Measurements from ENCODE around the gene OR10G6. TPM values are rescaled to one million over a fixed set of nuclear protein-coding genes. Genes with fewer than 3 reads are reported as not detected.
A peak's percentile ranks its signal among the peaks of the same experiment; 100 is the strongest.

OR10G6 gene
- polyA plus RNA-seq, 1 of the 3 experiments (the other 2 are of a cell fraction), result not detected

- no peak for TF ChIP-seq TAF1 (IDR thresholded peaks at IDR 0.05; ENCODE audit: borderline replicate concordance, low read depth, low read length)
- TF ChIP-seq SIN3A (IDR thresholded peaks at IDR 0.05; ENCODE audit: borderline replicate concordance, low read depth, low read length), result no peak
Measured at GRCh38 chr11:124043420-124043819, 48.5 kb upstream of the OR10G6 start (continued).

GRCh38 chr11:124041254-124041653, 46.3 kb upstream of the OR10G6 start, which contains the start of gene OR10G7:
Gene OR10G7 (minus strand): TSS chr11:124041325. CDS start chr11:124039001, 2,324 bp downstream.
- 0% methylated on average over 1 of the region's 1 CpG for WGBS (ENCODE audit: low lambda C conversion rate)
- H3F3A ChIP-seq (replicated peaks; ENCODE audit: insufficient read depth), result no peaks in the 10 kb centered on the region
- DNase-seq, result peak; percentile 11
- no peaks in the 10 kb centered on the region for H3K79me2 ChIP-seq (ENCODE audit: insufficient read depth)
- no peaks in the 10 kb centered on the region for H4K20me1 ChIP-seq (ENCODE audit: insufficient read depth)
- TF ChIP-seq JUND (IDR thresholded peaks at IDR 0.05) (no peak), GATA2 (CRISPR knock-in tag; IDR thresholded peaks at IDR 0.05) (no peak), GABPA (IDR thresholded peaks at IDR 0.05; ENCODE audit: low read depth) (no peak), TAF1 (IDR thresholded peaks at IDR 0.05; ENCODE audit: borderline replicate concordance, low read depth, low read length) (no peak)
- ChIA-PET CTCF (no interaction called here), POLR2A (no interaction called here)
- peaks cover 8% of the 10 kb centered on the region; the same call in 1 of the 2 replicates for H3K27me3 ChIP-seq (ENCODE audit: insufficient read depth)
- no peak within 1 kb of the TSS for H2AFZ ChIP-seq (ENCODE audit: low read depth)
- H3K27ac ChIP-seq (ENCODE audit: low read depth in 2 of 2, low read length in 1 of 2), result no peak within 1 kb of the TSS
- no peak within 1 kb of the TSS for H3K9ac ChIP-seq
- no peaks in the 10 kb centered on the region for H3K9me3 ChIP-seq
- no peaks in the 10 kb centered on the region; the same call in 1 of the 2 replicates for H3K9me2 ChIP-seq
- no peak within 1 kb of the TSS for H3K4me3 ChIP-seq (ENCODE audit: low read depth in 2 of 2, low read length in 1 of 2)
- H3K4me2 ChIP-seq, result no peak within 1 kb of the TSS
- no peaks in the 10 kb centered on the region for H3K4me1 ChIP-seq (ENCODE audit: control insufficient read depth in 1 of 2, insufficient read depth in 2 of 2, low read depth in 1 of 2, low read length in 1 of 2)
- no peaks in the 10 kb centered on the region for H3K36me3 ChIP-seq (replicated peaks in 1 of 2; ENCODE audit: control insufficient read depth in 1 of 2, insufficient read depth in 2 of 2, low read length in 1 of 2)

GRCh38 chr11:124039557-124039956, 44.6 kb upstream of the OR10G6 start:
- Histone ChIP-seq H3K9me2 (no peaks in the 10 kb centered on the region), H3K9ac (no peak overlapping the region), H3K9me3 (no peaks in the 10 kb centered on the region), H3K79me2 (ENCODE audit: insufficient read depth) (no peaks in the 10 kb centered on the region), H4K20me1 (ENCODE audit: insufficient read depth) (no peaks in the 10 kb centered on the region), H3K4me1 (ENCODE audit: control insufficient read depth in 1 of 2, insufficient read depth in 2 of 2, low read depth in 1 of 2, low read length in 1 of 2) (no peaks in the 10 kb centered on the region), H2AFZ (ENCODE audit: low read depth) (no peak overlapping the region), H3K36me3 (replicated peaks in 1 of 2; ENCODE audit: control insufficient read depth in 1 of 2, insufficient read depth in 2 of 2, low read length in 1 of 2) (no peaks in the 10 kb centered on the region), H3K4me3 (ENCODE audit: low read depth in 2 of 2, low read length in 1 of 2) (no peak overlapping the region), H3K4me2 (no peak overlapping the region), H3K27me3 (ENCODE audit: insufficient read depth) (peaks cover 8% of the 10 kb centered on the region; the same call in 1 of the 2 replicates), H3K27ac (ENCODE audit: low read depth in 2 of 2, low read length in 1 of 2) (no peak overlapping the region), H3F3A (replicated peaks; ENCODE audit: insufficient read depth) (no peaks in the 10 kb centered on the region)
- TF ChIP-seq MXI1 (IDR thresholded peaks at IDR 0.05; ENCODE audit: low read depth, low read length) (no peak), FOXM1 (IDR thresholded peaks at IDR 0.05; ENCODE audit: low read depth) (no peak), JUND (IDR thresholded peaks at IDR 0.05) (no peak), POLR2AphosphoS5 (IDR thresholded peaks at IDR 0.05; ENCODE audit: low read depth, low read length) (no peak), USF2 (IDR thresholded peaks at IDR 0.05; ENCODE audit: borderline replicate concordance, low read depth, low read length) (no peak), NRF1 (IDR thresholded peaks at IDR 0.05; ENCODE audit: low read depth, low read length) (no peak), GATA2 (CRISPR knock-in tag; IDR thresholded peaks at IDR 0.05) (no peak), RCOR1 (IDR thresholded peaks at IDR 0.05; ENCODE audit: low read length) (no peak), MEF2A (IDR thresholded peaks at IDR 0.05; ENCODE audit: borderline replicate concordance, low read depth) (no peak), YY1 (IDR thresholded peaks at IDR 0.05; ENCODE audit: low read depth) (no peak), MAX (IDR thresholded peaks at IDR 0.05; ENCODE audit: low read depth) (no peak)
- ChIA-PET CTCF (no interaction called here), POLR2A (no interaction called here)
- WGBS (ENCODE audit: low lambda C conversion rate), result 0% methylated on average over 8 of the region's 9 CpGs
- DNase-seq, result no peak
